ENCODE data around the gene ZDHHC14.
A peak's percentile ranks its signal among the peaks of the same experiment; 100 is the strongest.

Gene ZDHHC14

GRCh38 chr6:157531986-157532365 lies 151.0 kb downstream of the ZDHHC14 start:
- TF ChIP-seq, protein P1, sequence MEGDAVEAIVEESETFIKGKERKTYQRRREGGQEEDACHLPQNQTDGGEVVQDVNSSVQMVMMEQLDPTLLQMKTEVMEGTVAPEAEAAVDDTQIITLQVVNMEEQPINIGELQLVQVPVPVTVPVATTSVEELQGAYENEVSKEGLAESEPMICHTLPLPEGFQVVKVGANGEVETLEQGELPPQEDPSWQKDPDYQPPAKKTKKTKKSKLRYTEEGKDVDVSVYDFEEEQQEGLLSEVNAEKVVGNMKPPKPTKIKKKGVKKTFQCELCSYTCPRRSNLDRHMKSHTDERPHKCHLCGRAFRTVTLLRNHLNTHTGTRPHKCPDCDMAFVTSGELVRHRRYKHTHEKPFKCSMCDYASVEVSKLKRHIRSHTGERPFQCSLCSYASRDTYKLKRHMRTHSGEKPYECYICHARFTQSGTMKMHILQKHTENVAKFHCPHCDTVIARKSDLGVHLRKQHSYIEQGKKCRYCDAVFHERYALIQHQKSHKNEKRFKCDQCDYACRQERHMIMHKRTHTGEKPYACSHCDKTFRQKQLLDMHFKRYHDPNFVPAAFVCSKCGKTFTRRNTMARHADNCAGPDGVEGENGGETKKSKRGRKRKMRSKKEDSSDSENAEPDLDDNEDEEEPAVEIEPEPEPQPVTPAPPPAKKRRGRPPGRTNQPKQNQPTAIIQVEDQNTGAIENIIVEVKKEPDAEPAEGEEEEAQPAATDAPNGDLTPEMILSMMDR (conservative IDR thresholded peaks at IDR 0.05; ENCODE audit: low read depth) = no peak
- POLR2A ChIA-PET (ENCODE audit: low non-redundant PET) = no interaction called here
- no peak for DNase-seq (ENCODE audit: low spot score)
- H3K27ac ChIP-seq = no peak overlapping the region
- CTCF ChIA-PET = no interaction called here

GRCh38 chr6:157533048-157533871 lies 152.3 kb downstream of the ZDHHC14 start:
- POLR2A ChIA-PET (ENCODE audit: low non-redundant PET) = no interaction called here
- CTCF ChIA-PET = interaction anchor here (0.6 kb wide), 1 partner anchor 17 kb away, joined by 3 read pairs; no protein-coding TSS in a partner anchor
- DNase-seq (ENCODE audit: low spot score) = no peak
- no peak overlapping the region for H3K27ac ChIP-seq
- TF ChIP-seq, protein P1 (conservative IDR thresholded peaks at IDR 0.05; ENCODE audit: low read depth) = no peak

DNA sequence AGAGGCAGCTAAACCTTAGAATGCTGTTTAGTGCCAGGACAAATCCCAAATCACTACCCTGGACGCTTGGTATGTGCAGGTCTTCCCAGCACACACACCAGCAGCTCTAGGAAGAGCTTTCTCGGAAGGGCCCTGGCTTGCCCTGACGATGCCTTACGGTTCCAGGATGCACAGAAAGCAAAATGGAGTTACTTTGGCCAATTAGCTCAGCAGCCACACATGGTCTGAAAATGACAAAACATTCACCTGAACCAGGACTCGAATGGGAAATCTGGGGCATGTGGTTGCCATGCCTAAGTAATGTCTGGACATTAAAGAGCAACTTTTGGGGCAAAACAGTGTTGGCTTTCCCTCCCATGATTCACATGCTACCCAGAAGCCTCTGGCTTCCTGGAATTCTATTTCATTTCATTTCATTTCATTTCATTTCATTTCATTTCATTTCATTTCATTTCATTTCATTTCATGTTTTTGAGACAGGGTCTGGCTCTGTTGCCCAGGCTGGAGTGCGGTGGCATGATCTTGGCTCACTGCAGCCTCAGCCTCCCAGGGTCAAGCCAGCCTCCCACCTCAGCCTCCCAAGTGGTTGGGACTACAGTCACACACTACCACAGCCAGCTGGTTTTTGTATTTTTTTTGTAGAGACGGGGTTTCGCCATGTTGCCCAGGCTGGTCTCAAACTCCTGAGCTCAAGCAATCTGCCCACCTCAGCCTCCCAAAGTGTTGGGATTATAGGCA lies 153.3 kb downstream of the ZDHHC14 start:
- DNase-seq (ENCODE audit: low spot score) = no peak
- H3K27ac ChIP-seq = no peak overlapping the region
- ChIA-PET CTCF (interaction anchor here (0.7 kb wide), 1 partner anchor 10 kb away, joined by 3 read pairs; no protein-coding TSS in a partner anchor), POLR2A (ENCODE audit: low non-redundant PET) (no interaction called here)
- TF ChIP-seq, protein P1 (conservative IDR thresholded peaks at IDR 0.05; ENCODE audit: low read depth) = no peak

- TF ChIP-seq, protein P1 (conservative IDR thresholded peaks at IDR 0.05; ENCODE audit: low read depth) = no peak
- DNase-seq (ENCODE audit: low spot score) = no peak
- POLR2A ChIA-PET (ENCODE audit: low non-redundant PET) = no interaction called here
- peak overlapping the region; percentile 43 for H3K27ac ChIP-seq
- CTCF ChIA-PET = no interaction called here
These were observed 154.0 kb downstream of the ZDHHC14 start for GRCh38 chr6:157534977-157535339.

- ChIA-PET POLR2A (ENCODE audit: low non-redundant PET) (no interaction called here), CTCF (interaction anchor here (0.7 kb wide), 1 partner anchor 1579 kb away, joined by 3 read pairs; no protein-coding TSS in a partner anchor)
- TF ChIP-seq, protein P1 (conservative IDR thresholded peaks at IDR 0.05; ENCODE audit: low read depth) = no peak
- peak; percentile 65 for DNase-seq (ENCODE audit: low spot score)
- H3K27ac ChIP-seq = peak overlapping the region; percentile 43
These were observed 154.6 kb downstream of the ZDHHC14 start for GRCh38 chr6:157535340-157536222.

- no peak for DNase-seq (ENCODE audit: low spot score)
- TF ChIP-seq, protein P1 (conservative IDR thresholded peaks at IDR 0.05; ENCODE audit: low read depth) = no peak
- ChIA-PET CTCF (interaction anchor here (0.7 kb wide), 1 partner anchor 1579 kb away, joined by 3 read pairs; no protein-coding TSS in a partner anchor), POLR2A (ENCODE audit: low non-redundant PET) (no interaction called here)
- no peak overlapping the region for H3K27ac ChIP-seq
These were observed 155.2 kb downstream of the ZDHHC14 start for GRCh38 chr6:157536223-157536545.

All from RWPE1 (cell line).